H9 (cell line): ENCODE results near the gene LRRK1. TPM values are rescaled to one million over a fixed set of nuclear protein-coding genes. Genes with fewer than 3 reads are reported as not detected.
A peak's percentile ranks its signal among the peaks of the same experiment; 100 is the strongest.

Experiments used
- DNase-seq: peaks from one replicate; pipeline ENCODE4 v3.0.0-alpha.2; 2017
- H2AFZ ChIP-seq: one replicate; pipeline ENCODE4 v1.6.1; 2013; ENCODE audit warnings: mild to moderate bottlenecking, low read length, control low read depth, moderate library complexity
- H2AK5ac ChIP-seq: 2 replicates; pipeline ENCODE4 v1.6.1; 2013; ENCODE audit warnings: low read length, control low read depth, mixed read lengths; ENCODE audit not compliant: insufficient read length
- H2BK120ac ChIP-seq: one replicate; pipeline ENCODE4 v1.6.1; 2013; ENCODE audit warnings: low read depth, mild to moderate bottlenecking, low read length, control low read depth, inconsistent platforms; ENCODE audit not compliant: poor library complexity, severe bottlenecking
- H2BK12ac ChIP-seq: 2 replicates; pipeline ENCODE4 v1.6.1; 2013; ENCODE audit warnings: low read length, control low read depth, mixed read lengths, low read depth; ENCODE audit not compliant: insufficient read length
- H2BK15ac ChIP-seq: 2 replicates; pipeline ENCODE4 v1.6.1; 2013; ENCODE audit warnings: low read depth, low read length, control low read depth
- H2BK20ac ChIP-seq: one replicate; pipeline ENCODE4 v1.6.1; 2013; ENCODE audit warnings: low read depth, mild to moderate bottlenecking, low read length, control low read depth, inconsistent platforms; ENCODE audit not compliant: poor library complexity, severe bottlenecking
- H2BK5ac ChIP-seq: 2 replicates; pipeline ENCODE4 v1.6.1; 2013; ENCODE audit warnings: low read length, control low read depth, mixed read lengths; ENCODE audit not compliant: insufficient read length
- H3K14ac ChIP-seq: 2 replicates; pipeline ENCODE4 v1.6.1; 2013; ENCODE audit warnings: low read length, control low read depth; ENCODE audit not compliant: insufficient read depth
- H3K18ac ChIP-seq: 2 replicates; pipeline ENCODE4 v1.6.1; 2013; ENCODE audit warnings: low read depth, mild to moderate bottlenecking, mixed read lengths, low read length, control low read depth; ENCODE audit not compliant: insufficient read length
- H3K23ac ChIP-seq: 2 replicates; pipeline ENCODE4 v1.6.1; 2013; ENCODE audit warnings: low read length, control low read depth, mixed read lengths, low read depth; ENCODE audit not compliant: insufficient read length
- H3K23me2 ChIP-seq: 2 replicates; pipeline ENCODE4 v1.6.1; 2013; ENCODE audit warnings: low read depth, mild to moderate bottlenecking, mixed read lengths, low read length, control low read depth; ENCODE audit not compliant: insufficient read length, poor library complexity, severe bottlenecking
- H3K27ac ChIP-seq: 2 replicates; pipeline ENCODE4 v1.5.1; 2013; ENCODE audit warnings: low read length, control low read depth, mixed read lengths, low read depth; ENCODE audit not compliant: insufficient read length
- H3K27me3 ChIP-seq: 2 replicates; pipeline ENCODE4 v1.6.1; 2013; ENCODE audit warnings: low read length, control low read depth, inconsistent platforms; ENCODE audit not compliant: insufficient read depth
- H3K4ac ChIP-seq: 2 replicates; pipeline ENCODE4 v1.6.1; 2013; ENCODE audit warnings: low read depth, mild to moderate bottlenecking, control low read depth, inconsistent platforms, low read length, moderate library complexity
- H3K4me1 ChIP-seq: 2 replicates; pipeline ENCODE4 v1.6.1; 2013; ENCODE audit warnings: low read length, control low read depth, inconsistent platforms; ENCODE audit not compliant: insufficient read depth
- H3K4me2 ChIP-seq: 2 replicates; pipeline ENCODE4 v1.6.1; 2013; ENCODE audit warnings: low read length, control low read depth, mixed read lengths; ENCODE audit not compliant: insufficient read length, insufficient read depth
- H3K56ac ChIP-seq: 2 replicates; pipeline ENCODE4 v1.6.1; 2013; ENCODE audit warnings: low read depth, mild to moderate bottlenecking, mixed read lengths, low read length, control low read depth; ENCODE audit not compliant: insufficient read length
- H3K79me1 ChIP-seq: 2 replicates; pipeline ENCODE4 v1.6.1; 2013; ENCODE audit warnings: low read depth, mild to moderate bottlenecking, moderate library complexity, low read length, control low read depth, inconsistent platforms; ENCODE audit not compliant: insufficient read depth, poor library complexity, severe bottlenecking
- H3K79me2 ChIP-seq: 2 replicates; pipeline ENCODE4 v1.6.1; 2013; ENCODE audit warnings: low read length, control low read depth, inconsistent platforms; ENCODE audit not compliant: insufficient read depth
- H3K9ac ChIP-seq: 2 replicates; pipeline ENCODE4 v1.6.1; 2013; ENCODE audit warnings: low read length, control low read depth, mixed read lengths; ENCODE audit not compliant: insufficient read length; ENCODE audit errors: extremely low read depth
- H3K9me3 ChIP-seq: one replicate; pipeline ENCODE4 v1.6.1; 2013; ENCODE audit warnings: low read depth, low read length, inconsistent platforms; ENCODE audit not compliant: control insufficient read depth
- H3T11ph ChIP-seq: one replicate; pipeline ENCODE4 v1.6.1; 2013; ENCODE audit warnings: mild to moderate bottlenecking, low read length, control low read depth, inconsistent platforms
- H4K20me1 ChIP-seq: one replicate; pipeline ENCODE4 v1.6.1; 2013; ENCODE audit not compliant: control insufficient read depth, insufficient read length, insufficient read depth
- H4K5ac ChIP-seq: 2 replicates; pipeline ENCODE4 v1.6.1; 2013; ENCODE audit warnings: low read depth, mild to moderate bottlenecking, mixed read lengths, low read length, control low read depth; ENCODE audit not compliant: insufficient read length
- H4K8ac ChIP-seq: replicated peaks from 2 replicates; pipeline ENCODE4 v1.6.1; 2013; ENCODE audit warnings: low read length, control low read depth, mixed read lengths, low read depth; ENCODE audit not compliant: insufficient read length
- H4K91ac ChIP-seq: 2 replicates; pipeline ENCODE4 v1.6.1; 2013; ENCODE audit warnings: low read depth, mild to moderate bottlenecking, moderate library complexity, mixed read lengths, low read length, control low read depth; ENCODE audit not compliant: insufficient read length
- H3K27ac Mint-ChIP-seq, 3 experiments: 2 replicates in 2 of 3; 3 replicates in 1 of 3; pipeline ENCODE4 v1.8.0; 2020 to 2021; ENCODE audit warnings: mixed read lengths in 3 of 3, mild to moderate bottlenecking in 1 of 3, moderate library complexity in 1 of 3
- H3K27me3 Mint-ChIP-seq: 2 replicates; pipeline ENCODE4 v1.8.0; 2021; ENCODE audit warnings: low read depth, mild to moderate bottlenecking, moderate library complexity, mixed read lengths
- H3K36me3 Mint-ChIP-seq, 3 experiments: 2 replicates in 2 of 3; 3 replicates in 1 of 3; pipeline ENCODE4 v1.8.0; 2020 to 2021; ENCODE audit warnings: low read depth in 3 of 3, mixed read lengths in 3 of 3; ENCODE audit not compliant: insufficient read depth in 1 of 3
- H3K4me1 Mint-ChIP-seq, 2 experiments: 2 replicates each; pipeline ENCODE4 v1.8.0; 2020; ENCODE audit warnings: mixed read lengths in 2 of 2
- H3K4me3 Mint-ChIP-seq, 2 experiments: 2 replicates in 1 of 2; 3 replicates in 1 of 2; pipeline ENCODE4 v1.8.0; 2020 to 2021; ENCODE audit warnings: mild to moderate bottlenecking in 2 of 2, mixed read lengths in 2 of 2, moderate library complexity in 1 of 2
- H3K9me3 Mint-ChIP-seq, 2 experiments: 2 replicates in 1 of 2; 3 replicates in 1 of 2; pipeline ENCODE4 v1.8.0; 2020; ENCODE audit warnings: mild to moderate bottlenecking in 2 of 2, mixed read lengths in 2 of 2, moderate library complexity in 1 of 2
- WGBS: extraction: QIAGEN DNeasy Blood & Tissue Kit; methylation state at CpG from one replicate; pipeline ENCODE4 v1.1.7; 2013; ENCODE audit warnings: missing lambda C conversion rate, low lambda C conversion rate, mixed read lengths; ENCODE audit not compliant: insufficient read length; ENCODE audit errors: extremely low coverage; 5-methylcytosine and 5-hydroxymethylcytosine counted together
- total RNA-seq: library from RNA; stranded (reverse); gene quantifications from 2 replicates; pipeline ENCODE4 v1.2.1, GENCODE V29; 2021
- TF ChIP-seq, protein P1 (sequence below): fragments of 200-600 bp; sonication (generic); conservative IDR thresholded peaks from 3 replicates; pipeline ENCODE4 v1.8.0; 2021; ENCODE audit warnings: antibody characterized with exemption, mild to moderate bottlenecking

The LRRK1 gene
- total RNA-seq, 1 experiment from 2014 or later, result 4.0 TPM

DNA sequence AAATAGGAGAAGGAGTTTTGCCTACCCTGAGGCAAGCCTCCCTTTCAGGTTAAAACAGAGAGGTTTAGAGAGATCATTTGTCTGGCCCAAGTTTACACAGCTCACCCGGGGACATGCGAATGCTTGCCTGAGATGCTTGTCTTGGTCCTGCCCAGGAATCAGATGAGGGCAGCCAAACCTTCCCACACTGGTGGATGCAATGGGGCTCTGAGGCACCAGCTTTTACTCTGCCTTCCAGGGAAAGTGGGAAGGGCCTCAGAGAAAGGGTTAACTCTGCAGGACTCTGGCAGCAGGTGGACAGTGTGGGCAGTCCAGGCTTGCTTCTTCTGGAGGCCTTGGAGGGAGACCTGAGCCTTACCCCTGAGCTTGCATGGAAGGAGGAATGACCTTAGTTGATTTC lies 90.0 kb downstream of the LRRK1 start:
- peaks cover 31 to 36% of the 10 kb centered on the region in 2 experiments for H3K4me1 Mint-ChIP-seq
- H3K9me3 ChIP-seq, result peaks cover 8% of the 10 kb centered on the region
- no peak overlapping the region for H2BK12ac ChIP-seq
- H3K79me2 ChIP-seq, result no peaks in the 10 kb centered on the region
- 0 out of 5 replicates have a peak overlapping the region, but pooled peaks of 1 of the 2 experiments have one; percentile 82 for H3K4me3 Mint-ChIP-seq
- H2AFZ ChIP-seq, result no peak overlapping the region
- H3K9ac ChIP-seq, result no peak overlapping the region
- peaks cover 37% of the 10 kb centered on the region for H3K27me3 Mint-ChIP-seq
- no peak overlapping the region for H3K27ac ChIP-seq
- no peak overlapping the region for H2AK5ac ChIP-seq
- H4K8ac ChIP-seq, result no peak overlapping the region
- peak; percentile 16 for DNase-seq
- H3K4ac ChIP-seq, result no peak overlapping the region
- no peak overlapping the region for H3K56ac ChIP-seq
- H3K27me3 ChIP-seq, result no peaks in the 10 kb centered on the region
- H3K4me1 ChIP-seq, result peaks cover 4% of the 10 kb centered on the region; the same call in 1 of the 2 replicates
- no peak overlapping the region for H2BK5ac ChIP-seq
- H3T11ph ChIP-seq, result no peak overlapping the region
- no peak overlapping the region for H2BK15ac ChIP-seq
- H4K91ac ChIP-seq, result no peak overlapping the region
- peaks cover 17 to 18% of the 10 kb centered on the region in 2 experiments for H3K9me3 Mint-ChIP-seq
- H3K23ac ChIP-seq, result no peak overlapping the region
- no peak overlapping the region for H3K4me2 ChIP-seq
- no peak overlapping the region for H3K27ac Mint-ChIP-seq
- H2BK120ac ChIP-seq, result no peak overlapping the region
- WGBS, result no CpG with 5 or more reads among the region's 2 CpGs
- TF ChIP-seq, protein P1, sequence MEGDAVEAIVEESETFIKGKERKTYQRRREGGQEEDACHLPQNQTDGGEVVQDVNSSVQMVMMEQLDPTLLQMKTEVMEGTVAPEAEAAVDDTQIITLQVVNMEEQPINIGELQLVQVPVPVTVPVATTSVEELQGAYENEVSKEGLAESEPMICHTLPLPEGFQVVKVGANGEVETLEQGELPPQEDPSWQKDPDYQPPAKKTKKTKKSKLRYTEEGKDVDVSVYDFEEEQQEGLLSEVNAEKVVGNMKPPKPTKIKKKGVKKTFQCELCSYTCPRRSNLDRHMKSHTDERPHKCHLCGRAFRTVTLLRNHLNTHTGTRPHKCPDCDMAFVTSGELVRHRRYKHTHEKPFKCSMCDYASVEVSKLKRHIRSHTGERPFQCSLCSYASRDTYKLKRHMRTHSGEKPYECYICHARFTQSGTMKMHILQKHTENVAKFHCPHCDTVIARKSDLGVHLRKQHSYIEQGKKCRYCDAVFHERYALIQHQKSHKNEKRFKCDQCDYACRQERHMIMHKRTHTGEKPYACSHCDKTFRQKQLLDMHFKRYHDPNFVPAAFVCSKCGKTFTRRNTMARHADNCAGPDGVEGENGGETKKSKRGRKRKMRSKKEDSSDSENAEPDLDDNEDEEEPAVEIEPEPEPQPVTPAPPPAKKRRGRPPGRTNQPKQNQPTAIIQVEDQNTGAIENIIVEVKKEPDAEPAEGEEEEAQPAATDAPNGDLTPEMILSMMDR, result no peak
- H3K36me3 Mint-ChIP-seq, result peaks cover 7 to 18% (median 8%) of the 10 kb centered on the region in 3 experiments; a peak in 4 of 7 replicates
- peaks cover 6% of the 10 kb centered on the region for H3K23me2 ChIP-seq
- H4K20me1 ChIP-seq, result no peaks in the 10 kb centered on the region
- H2BK20ac ChIP-seq, result no peak overlapping the region
- no peak overlapping the region for H4K5ac ChIP-seq
- no peak overlapping the region for H3K14ac ChIP-seq
- H3K18ac ChIP-seq, result no peak overlapping the region
- H3K79me1 ChIP-seq, result no peaks in the 10 kb centered on the region
